SK-N-SH (cell line): Measurements from ENCODE around the gene ETS1.

Experiments used
- EP300 ChIP-seq, 2 experiments: IDR thresholded peaks; 2 replicates each; pipeline versions ENCODE4 v1.4.0 to v1.6.1; 2012; ENCODE audit warnings: borderline replicate concordance in 1 of 2, low read depth in 1 of 2, low read length in 1 of 2
- RAD21 ChIP-seq: IDR thresholded peaks from 2 replicates; pipeline ENCODE4 v1.6.1; 2012; ENCODE audit warnings: mild to moderate bottlenecking, low read length
- TCF12 ChIP-seq: IDR thresholded peaks from 2 replicates; pipeline ENCODE4 v1.4.0; 2012
- TF ChIP-seq, protein P1 (sequence below): fragments of 200-600 bp; sonication (generic); IDR thresholded peaks from 2 replicates; pipeline ENCODE4 v1.6.1; 2017; ENCODE audit warnings: antibody characterized with exemption, mild to moderate bottlenecking, moderate library complexity
- TF ChIP-seq, protein P2 (sequence below): fragments of 150-350 bp; IDR thresholded peaks from 2 replicates; pipeline ENCODE4 v1.6.1; 2017; ENCODE audit warnings: antibody characterized with exemption, low read length, low read depth, borderline replicate concordance
- TF ChIP-seq, protein P3 (sequence below): IDR thresholded peaks from 2 replicates; pipeline ENCODE4; 2012
- TF ChIP-seq, protein P4 (sequence below): IDR thresholded peaks from 2 replicates; pipeline ENCODE4 v1.4.0; 2012; ENCODE audit warnings: low read depth
- TF ChIP-seq, protein P5 (sequence below): IDR thresholded peaks from 2 replicates; pipeline ENCODE4 v1.4.0; 2012; ENCODE audit warnings: low read depth, borderline replicate concordance
- TF ChIP-seq, protein P6 (sequence below): IDR thresholded peaks from 2 replicates; pipeline ENCODE4 v1.6.1; 2012; ENCODE audit warnings: mild to moderate bottlenecking, low read depth, low read length, moderate library complexity

DNA sequence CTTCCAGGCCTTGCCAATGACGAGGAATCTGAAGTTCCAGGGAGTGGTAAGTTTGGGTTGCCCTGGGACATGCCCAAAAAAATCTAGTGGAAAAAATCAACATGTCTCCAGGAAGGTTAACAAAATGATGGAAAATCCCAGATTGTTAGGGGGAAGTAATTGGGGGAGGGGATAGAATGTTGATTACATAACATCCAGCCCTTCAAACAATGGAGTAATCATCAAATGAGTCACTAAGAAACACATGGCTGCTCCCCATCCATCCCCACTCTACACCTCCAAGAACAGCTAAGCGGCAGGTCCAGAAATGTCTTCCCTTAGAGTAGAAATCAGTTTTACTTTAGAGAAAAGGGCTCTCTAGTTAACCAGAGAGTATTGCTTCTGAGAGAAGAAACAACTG is 94.9 kb downstream of the ETS1 start:
- TF ChIP-seq, protein P1, sequence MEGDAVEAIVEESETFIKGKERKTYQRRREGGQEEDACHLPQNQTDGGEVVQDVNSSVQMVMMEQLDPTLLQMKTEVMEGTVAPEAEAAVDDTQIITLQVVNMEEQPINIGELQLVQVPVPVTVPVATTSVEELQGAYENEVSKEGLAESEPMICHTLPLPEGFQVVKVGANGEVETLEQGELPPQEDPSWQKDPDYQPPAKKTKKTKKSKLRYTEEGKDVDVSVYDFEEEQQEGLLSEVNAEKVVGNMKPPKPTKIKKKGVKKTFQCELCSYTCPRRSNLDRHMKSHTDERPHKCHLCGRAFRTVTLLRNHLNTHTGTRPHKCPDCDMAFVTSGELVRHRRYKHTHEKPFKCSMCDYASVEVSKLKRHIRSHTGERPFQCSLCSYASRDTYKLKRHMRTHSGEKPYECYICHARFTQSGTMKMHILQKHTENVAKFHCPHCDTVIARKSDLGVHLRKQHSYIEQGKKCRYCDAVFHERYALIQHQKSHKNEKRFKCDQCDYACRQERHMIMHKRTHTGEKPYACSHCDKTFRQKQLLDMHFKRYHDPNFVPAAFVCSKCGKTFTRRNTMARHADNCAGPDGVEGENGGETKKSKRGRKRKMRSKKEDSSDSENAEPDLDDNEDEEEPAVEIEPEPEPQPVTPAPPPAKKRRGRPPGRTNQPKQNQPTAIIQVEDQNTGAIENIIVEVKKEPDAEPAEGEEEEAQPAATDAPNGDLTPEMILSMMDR = no peak
- TF ChIP-seq RAD21 (no peak), EP300 (IDR thresholded peaks at IDR 0.05; ENCODE audit: borderline replicate concordance in 1 of 2, low read depth in 1 of 2, low read length in 1 of 2) (no peak), TCF12 (no peak; the same call in 1 of the 2 replicates)
- TF ChIP-seq, protein P2, sequence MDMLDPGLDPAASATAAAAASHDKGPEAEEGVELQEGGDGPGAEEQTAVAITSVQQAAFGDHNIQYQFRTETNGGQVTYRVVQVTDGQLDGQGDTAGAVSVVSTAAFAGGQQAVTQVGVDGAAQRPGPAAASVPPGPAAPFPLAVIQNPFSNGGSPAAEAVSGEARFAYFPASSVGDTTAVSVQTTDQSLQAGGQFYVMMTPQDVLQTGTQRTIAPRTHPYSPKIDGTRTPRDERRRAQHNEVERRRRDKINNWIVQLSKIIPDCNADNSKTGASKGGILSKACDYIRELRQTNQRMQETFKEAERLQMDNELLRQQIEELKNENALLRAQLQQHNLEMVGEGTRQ = no peak
- TF ChIP-seq, protein P3, sequence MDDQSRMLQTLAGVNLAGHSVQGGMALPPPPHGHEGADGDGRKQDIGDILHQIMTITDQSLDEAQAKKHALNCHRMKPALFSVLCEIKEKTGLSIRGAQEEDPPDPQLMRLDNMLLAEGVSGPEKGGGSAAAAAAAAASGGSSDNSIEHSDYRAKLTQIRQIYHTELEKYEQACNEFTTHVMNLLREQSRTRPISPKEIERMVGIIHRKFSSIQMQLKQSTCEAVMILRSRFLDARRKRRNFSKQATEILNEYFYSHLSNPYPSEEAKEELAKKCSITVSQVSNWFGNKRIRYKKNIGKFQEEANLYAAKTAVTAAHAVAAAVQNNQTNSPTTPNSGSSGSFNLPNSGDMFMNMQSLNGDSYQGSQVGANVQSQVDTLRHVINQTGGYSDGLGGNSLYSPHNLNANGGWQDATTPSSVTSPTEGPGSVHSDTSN = no peak
- TF ChIP-seq, protein P4, sequence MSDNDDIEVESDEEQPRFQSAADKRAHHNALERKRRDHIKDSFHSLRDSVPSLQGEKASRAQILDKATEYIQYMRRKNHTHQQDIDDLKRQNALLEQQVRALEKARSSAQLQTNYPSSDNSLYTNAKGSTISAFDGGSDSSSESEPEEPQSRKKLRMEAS = no peak
- TF ChIP-seq, protein P5, sequence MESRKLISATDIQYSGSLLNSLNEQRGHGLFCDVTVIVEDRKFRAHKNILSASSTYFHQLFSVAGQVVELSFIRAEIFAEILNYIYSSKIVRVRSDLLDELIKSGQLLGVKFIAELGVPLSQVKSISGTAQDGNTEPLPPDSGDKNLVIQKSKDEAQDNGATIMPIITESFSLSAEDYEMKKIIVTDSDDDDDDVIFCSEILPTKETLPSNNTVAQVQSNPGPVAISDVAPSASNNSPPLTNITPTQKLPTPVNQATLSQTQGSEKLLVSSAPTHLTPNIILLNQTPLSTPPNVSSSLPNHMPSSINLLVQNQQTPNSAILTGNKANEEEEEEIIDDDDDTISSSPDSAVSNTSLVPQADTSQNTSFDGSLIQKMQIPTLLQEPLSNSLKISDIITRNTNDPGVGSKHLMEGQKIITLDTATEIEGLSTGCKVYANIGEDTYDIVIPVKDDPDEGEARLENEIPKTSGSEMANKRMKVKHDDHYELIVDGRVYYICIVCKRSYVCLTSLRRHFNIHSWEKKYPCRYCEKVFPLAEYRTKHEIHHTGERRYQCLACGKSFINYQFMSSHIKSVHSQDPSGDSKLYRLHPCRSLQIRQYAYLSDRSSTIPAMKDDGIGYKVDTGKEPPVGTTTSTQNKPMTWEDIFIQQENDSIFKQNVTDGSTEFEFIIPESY = no peak
- TF ChIP-seq, protein P6, sequence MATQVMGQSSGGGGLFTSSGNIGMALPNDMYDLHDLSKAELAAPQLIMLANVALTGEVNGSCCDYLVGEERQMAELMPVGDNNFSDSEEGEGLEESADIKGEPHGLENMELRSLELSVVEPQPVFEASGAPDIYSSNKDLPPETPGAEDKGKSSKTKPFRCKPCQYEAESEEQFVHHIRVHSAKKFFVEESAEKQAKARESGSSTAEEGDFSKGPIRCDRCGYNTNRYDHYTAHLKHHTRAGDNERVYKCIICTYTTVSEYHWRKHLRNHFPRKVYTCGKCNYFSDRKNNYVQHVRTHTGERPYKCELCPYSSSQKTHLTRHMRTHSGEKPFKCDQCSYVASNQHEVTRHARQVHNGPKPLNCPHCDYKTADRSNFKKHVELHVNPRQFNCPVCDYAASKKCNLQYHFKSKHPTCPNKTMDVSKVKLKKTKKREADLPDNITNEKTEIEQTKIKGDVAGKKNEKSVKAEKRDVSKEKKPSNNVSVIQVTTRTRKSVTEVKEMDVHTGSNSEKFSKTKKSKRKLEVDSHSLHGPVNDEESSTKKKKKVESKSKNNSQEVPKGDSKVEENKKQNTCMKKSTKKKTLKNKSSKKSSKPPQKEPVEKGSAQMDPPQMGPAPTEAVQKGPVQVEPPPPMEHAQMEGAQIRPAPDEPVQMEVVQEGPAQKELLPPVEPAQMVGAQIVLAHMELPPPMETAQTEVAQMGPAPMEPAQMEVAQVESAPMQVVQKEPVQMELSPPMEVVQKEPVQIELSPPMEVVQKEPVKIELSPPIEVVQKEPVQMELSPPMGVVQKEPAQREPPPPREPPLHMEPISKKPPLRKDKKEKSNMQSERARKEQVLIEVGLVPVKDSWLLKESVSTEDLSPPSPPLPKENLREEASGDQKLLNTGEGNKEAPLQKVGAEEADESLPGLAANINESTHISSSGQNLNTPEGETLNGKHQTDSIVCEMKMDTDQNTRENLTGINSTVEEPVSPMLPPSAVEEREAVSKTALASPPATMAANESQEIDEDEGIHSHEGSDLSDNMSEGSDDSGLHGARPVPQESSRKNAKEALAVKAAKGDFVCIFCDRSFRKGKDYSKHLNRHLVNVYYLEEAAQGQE = no peak
